Fibroblast of skin of abdomen (primary cell): ENCODE data around the gene ASCC2.
"Not testable (repeated sequence)": the region's sequence is repeated elsewhere in the genome, so short reads cannot be mapped to it uniquely, and the experiment has no call there.

ENCODE experiments used
- DNase-seq: peaks from one replicate; pipeline ENCODE4 v3.0.0-alpha.2; 2013

Gene ASCC2

GRCh38 chr22:29784451-29785361, 53.4 kb downstream of the ASCC2 start:
- no peak for DNase-seq

GRCh38 chr22:29782061-29782845, 55.8 kb downstream of the ASCC2 start:
- peak; percentile 24 for DNase-seq

GRCh38 chr22:29780748-29781676, 57.1 kb downstream of the ASCC2 start:
- peak; percentile 93 for DNase-seq

GRCh38 chr22:29780220-29780619, 57.9 kb downstream of the ASCC2 start:
- DNase-seq, result no peak

- DNase-seq, result peak; percentile 43
These were observed 64.8 kb downstream of the ASCC2 start for GRCh38 chr22:29773233-29773632.

GRCh38 chr22:29772170-29772641, 65.9 kb downstream of the ASCC2 start:
- DNase-seq, result peak; percentile 67

GRCh38 chr22:29769723-29770321, 68.3 kb downstream of the ASCC2 start:
- no peak for DNase-seq

GRCh38 chr22:29768052-29768693, 69.9 kb downstream of the ASCC2 start:
- DNase-seq, result no peak

GRCh38 chr22:29767171-29768051, 70.7 kb downstream of the ASCC2 start, which contains the start of gene UQCR10:
UQCR10 (plus strand) TSS chr22:29767369; CDS start chr22:29767399, 30 bp downstream.
- peak; percentile 89 for DNase-seq

GRCh38 chr22:29766632-29767170, 71.4 kb downstream of the ASCC2 start, which contains the start of gene ZMAT5:
ZMAT5 (minus strand) TSS chr22:29767007; CDS start chr22:29748544, 18,463 bp downstream.
- DNase-seq, result peak; percentile 96

- DNase-seq, result no peak
These were observed 72.0 kb downstream of the ASCC2 start for GRCh38 chr22:29765905-29766631.

GRCh38 chr22:29762263-29762662, 75.8 kb downstream of the ASCC2 start:
- DNase-seq, result no peak

- DNase-seq, result no peak
These were observed 79.1 kb downstream of the ASCC2 start for GRCh38 chr22:29758959-29759358.

GRCh38 chr22:29758068-29758622, 79.9 kb downstream of the ASCC2 start:
- no peak for DNase-seq

- no peak for DNase-seq
These were observed 81.0 kb downstream of the ASCC2 start for GRCh38 chr22:29757096-29757495.

GRCh38 chr22:29756341-29756740, 81.7 kb downstream of the ASCC2 start:
- DNase-seq, result no peak

- no peak for DNase-seq
These were observed 82.2 kb downstream of the ASCC2 start for GRCh38 chr22:29755889-29756288.

- DNase-seq, result not testable (repeated sequence)
These were observed 83.2 kb downstream of the ASCC2 start for GRCh38 chr22:29754658-29755395.
